Smooth muscle cell (in vitro differentiated cells): ENCODE results near the gene HCN2. TPM values are rescaled to one million over a fixed set of nuclear protein-coding genes. Genes with fewer than 3 reads are reported as not detected.

Source experiments
- DNase-seq: peaks from one replicate; lab custom pipeline; 2025; ENCODE audit not compliant: unreplicated experiment; lab: John Stamatoyannopoulos, UW
- H2AFZ ChIP-seq: fragments of 200-600 bp; sonication (generic); 2 replicates; pipeline ENCODE4 v1.6.0; 2016; ENCODE audit warnings: antibody characterized with exemption, low read depth, mild to moderate bottlenecking
- H3F3A ChIP-seq: fragments of 200-600 bp; sonication (generic); 2 replicates; pipeline ENCODE4 v1.6.0; 2017; ENCODE audit warnings: antibody characterized with exemption, low read depth
- H3K27ac ChIP-seq: fragments of 200-600 bp; sonication (generic); 2 replicates; pipeline ENCODE4 v1.5.1; 2016; ENCODE audit warnings: low read depth, mild to moderate bottlenecking
- H3K27me3 ChIP-seq: fragments of 200-600 bp; sonication (generic); 2 replicates; pipeline ENCODE4 v1.6.1; 2016; ENCODE audit warnings: low read depth, mild to moderate bottlenecking
- H3K36me3 ChIP-seq: fragments of 200-600 bp; sonication (generic); 2 replicates; pipeline ENCODE4 v1.5.1; 2016; ENCODE audit warnings: low read depth
- H3K4me1 ChIP-seq: fragments of 200-600 bp; sonication (generic); 2 replicates; pipeline ENCODE4 v1.5.1; 2016; ENCODE audit warnings: low read depth
- H3K4me2 ChIP-seq: fragments of 200-600 bp; sonication (generic); 2 replicates; pipeline ENCODE4 v1.6.0; 2016; ENCODE audit warnings: mild to moderate bottlenecking
- H3K4me3 ChIP-seq: fragments of 200-600 bp; sonication (generic); 2 replicates; pipeline ENCODE4 v1.5.1; 2016; ENCODE audit warnings: mild to moderate bottlenecking
- H3K79me2 ChIP-seq: fragments of 200-600 bp; sonication (generic); 2 replicates; pipeline ENCODE4 v1.6.0; 2016; ENCODE audit warnings: low read depth, mild to moderate bottlenecking
- H3K9ac ChIP-seq: fragments of 200-600 bp; sonication (generic); 2 replicates; pipeline ENCODE4 v1.6.0; 2016; ENCODE audit warnings: low read depth
- H3K9me3 ChIP-seq: fragments of 200-600 bp; sonication (generic); replicated peaks from 2 replicates; pipeline ENCODE4 v1.5.1; 2016; ENCODE audit warnings: low read depth
- H4K20me1 ChIP-seq: fragments of 200-600 bp; sonication (generic); 2 replicates; pipeline ENCODE4 v1.6.0; 2016; ENCODE audit warnings: low read depth
- WGBS: methylation state at CpG from one replicate; pipeline ENCODE4 v1.1.7; 2016; ENCODE audit warnings: low lambda C conversion rate; 5-methylcytosine and 5-hydroxymethylcytosine counted together
- polyA plus RNA-seq: library from polyadenylated mRNA; unstranded; fragments of >200 nt; fragmentation: Nextera tagmentation; extraction: Ambion mirVana; gene quantifications from 2 replicates; pipeline ENCODE4 v1.2.1, GENCODE V29; 2016
- total RNA-seq: library from RNA; depleted of rRNA; stranded (reverse); fragments of >200 nt; gene quantifications from 2 replicates; pipeline ENCODE4 v1.2.3, GENCODE V29; 2014
- TF ChIP-seq, protein P1 (sequence below): fragments of 200-600 bp; sonication (generic); IDR thresholded peaks from 2 replicates; pipeline ENCODE4 v1.5.1; 2017; ENCODE audit warnings: borderline replicate concordance, mild to moderate bottlenecking, antibody characterized with exemption; ENCODE audit not compliant: insufficient read depth, poor library complexity, severe bottlenecking

HCN2 gene
- total and polyA plus RNA-seq, 2 experiments from 2014 or later, result 0.49 to 0.81 TPM

DNA sequence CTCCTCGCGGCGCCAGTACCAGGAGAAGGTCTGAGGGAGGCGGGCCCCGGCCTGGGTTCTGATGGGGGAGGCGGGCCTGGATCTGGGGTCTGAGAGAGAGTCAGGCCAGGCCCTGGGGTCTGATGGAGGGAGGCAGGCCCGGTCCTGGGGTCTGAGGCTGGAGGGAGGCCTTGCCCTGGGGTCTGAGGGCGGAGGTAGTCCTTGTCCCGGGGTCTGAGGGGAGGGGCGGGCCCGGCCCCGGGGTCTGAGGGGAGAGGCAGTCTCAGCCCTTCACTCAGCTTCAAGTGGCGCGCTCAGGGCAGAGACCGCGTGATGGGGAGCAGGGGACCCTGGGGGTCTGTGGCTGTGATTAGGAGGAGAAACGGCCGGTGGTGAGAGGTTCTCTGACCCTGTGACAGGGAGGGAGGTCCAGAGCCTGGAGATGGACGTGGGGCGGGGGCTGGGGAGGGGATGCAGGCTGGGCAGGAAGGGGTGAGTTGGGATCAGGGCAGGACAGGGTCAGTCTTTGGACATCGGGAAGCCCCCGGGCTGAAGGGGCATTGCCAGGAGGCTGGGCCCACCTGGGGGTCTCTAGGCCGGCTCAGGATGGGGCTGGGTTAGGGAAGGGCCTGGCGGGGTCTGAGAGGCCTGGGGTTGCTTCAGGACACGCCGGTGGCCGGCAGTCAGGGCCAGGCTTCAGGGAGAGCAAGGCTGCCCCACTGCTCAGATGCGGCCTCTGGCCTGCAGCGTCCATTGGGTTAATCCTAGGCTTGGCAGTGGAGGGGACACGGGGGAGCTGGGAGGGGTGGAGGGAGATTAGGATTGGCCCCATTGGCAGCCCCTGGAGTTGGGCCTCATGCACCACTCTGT is 18.7 kb downstream of the HCN2 start:
- WGBS, result 95% methylated on average over 24 of the region's 30 CpGs
- H3K4me3 ChIP-seq, result no peak overlapping the region
- H3K4me1 ChIP-seq, result no peaks in the 10 kb centered on the region
- H3K9ac ChIP-seq, result no peak overlapping the region
- peaks cover 9% of the 10 kb centered on the region for H4K20me1 ChIP-seq
- H3K79me2 ChIP-seq, result no peaks in the 10 kb centered on the region
- TF ChIP-seq, protein P1, sequence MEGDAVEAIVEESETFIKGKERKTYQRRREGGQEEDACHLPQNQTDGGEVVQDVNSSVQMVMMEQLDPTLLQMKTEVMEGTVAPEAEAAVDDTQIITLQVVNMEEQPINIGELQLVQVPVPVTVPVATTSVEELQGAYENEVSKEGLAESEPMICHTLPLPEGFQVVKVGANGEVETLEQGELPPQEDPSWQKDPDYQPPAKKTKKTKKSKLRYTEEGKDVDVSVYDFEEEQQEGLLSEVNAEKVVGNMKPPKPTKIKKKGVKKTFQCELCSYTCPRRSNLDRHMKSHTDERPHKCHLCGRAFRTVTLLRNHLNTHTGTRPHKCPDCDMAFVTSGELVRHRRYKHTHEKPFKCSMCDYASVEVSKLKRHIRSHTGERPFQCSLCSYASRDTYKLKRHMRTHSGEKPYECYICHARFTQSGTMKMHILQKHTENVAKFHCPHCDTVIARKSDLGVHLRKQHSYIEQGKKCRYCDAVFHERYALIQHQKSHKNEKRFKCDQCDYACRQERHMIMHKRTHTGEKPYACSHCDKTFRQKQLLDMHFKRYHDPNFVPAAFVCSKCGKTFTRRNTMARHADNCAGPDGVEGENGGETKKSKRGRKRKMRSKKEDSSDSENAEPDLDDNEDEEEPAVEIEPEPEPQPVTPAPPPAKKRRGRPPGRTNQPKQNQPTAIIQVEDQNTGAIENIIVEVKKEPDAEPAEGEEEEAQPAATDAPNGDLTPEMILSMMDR, result no peak
- H3F3A ChIP-seq, result no peaks in the 10 kb centered on the region
- no peak for DNase-seq
- H3K9me3 ChIP-seq, result no peaks in the 10 kb centered on the region
- H2AFZ ChIP-seq, result no peak overlapping the region
- no peak overlapping the region for H3K27ac ChIP-seq
- no peaks in the 10 kb centered on the region for H3K27me3 ChIP-seq
- H3K4me2 ChIP-seq, result no peak overlapping the region
- no peaks in the 10 kb centered on the region for H3K36me3 ChIP-seq

GRCh38 chr19:609004-609346 is 19.3 kb downstream of the HCN2 start:
- H3K4me3 ChIP-seq, result no peak overlapping the region
- H3K27ac ChIP-seq, result no peak overlapping the region
- H3K9me3 ChIP-seq, result no peaks in the 10 kb centered on the region
- no peaks in the 10 kb centered on the region for H3K79me2 ChIP-seq
- no peak overlapping the region for H2AFZ ChIP-seq
- no peaks in the 10 kb centered on the region for H3F3A ChIP-seq
- no peak overlapping the region for H3K9ac ChIP-seq
- TF ChIP-seq, protein P1, result no peak
- no peak for DNase-seq
- H3K4me2 ChIP-seq, result no peak overlapping the region
- no peaks in the 10 kb centered on the region for H3K36me3 ChIP-seq
- WGBS, result 99% methylated on average over 15 of the region's 22 CpGs
- peaks cover 9% of the 10 kb centered on the region for H4K20me1 ChIP-seq
- no peaks in the 10 kb centered on the region for H3K27me3 ChIP-seq
- H3K4me1 ChIP-seq, result no peaks in the 10 kb centered on the region

DNA sequence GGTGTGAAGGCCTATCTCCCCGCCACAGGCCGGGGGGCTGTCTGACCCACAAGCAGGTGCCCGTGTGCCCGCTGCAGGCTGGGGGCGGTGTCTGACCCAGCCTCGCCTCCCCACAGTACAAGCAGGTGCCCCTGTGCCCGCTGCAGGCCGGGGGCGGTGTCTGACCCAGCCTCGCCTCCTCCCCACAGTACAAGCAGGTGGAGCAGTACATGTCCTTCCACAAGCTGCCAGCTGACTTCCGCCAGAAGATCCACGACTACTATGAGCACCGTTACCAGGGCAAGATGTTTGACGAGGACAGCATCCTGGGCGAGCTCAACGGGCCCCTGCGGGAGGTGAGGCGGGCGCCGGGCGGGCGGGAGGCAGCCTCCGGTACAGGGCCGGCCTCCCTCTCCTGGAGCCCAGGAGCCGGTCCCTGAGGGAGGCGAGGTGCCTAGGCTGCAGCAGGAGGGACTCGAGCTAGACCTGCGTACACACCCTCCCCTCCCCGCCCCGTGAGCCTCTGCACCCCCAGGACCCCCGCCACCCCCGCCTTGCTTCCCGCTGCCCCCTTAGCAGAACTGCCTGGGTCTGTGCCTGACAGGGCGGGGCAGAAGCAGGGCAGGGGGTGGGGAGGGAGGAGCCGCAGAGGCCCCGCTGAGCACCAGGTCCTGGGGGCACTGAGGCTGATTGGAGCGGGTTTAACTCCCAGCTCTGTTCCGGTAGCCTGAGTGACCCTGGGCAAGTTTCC is 20.6 kb downstream of the HCN2 start:
- H3K27ac ChIP-seq, result no peak overlapping the region
- no peaks in the 10 kb centered on the region for H3K4me1 ChIP-seq

More for the DNA sequence above, 20.6 kb downstream of the HCN2 start:
- Histone ChIP-seq H3K79me2 (no peaks in the 10 kb centered on the region), H4K20me1 (peaks cover 9% of the 10 kb centered on the region), H3K9me3 (no peaks in the 10 kb centered on the region), H3K36me3 (no peaks in the 10 kb centered on the region), H3K4me2 (no peak overlapping the region), H3F3A (no peaks in the 10 kb centered on the region), H3K9ac (no peak overlapping the region), H2AFZ (no peak overlapping the region), H3K4me3 (no peak overlapping the region), H3K27me3 (no peaks in the 10 kb centered on the region)
- TF ChIP-seq, protein P1, result no peak
- no peak for DNase-seq
- WGBS, result 91% methylated on average over 28 of the region's 38 CpGs
